Stimulated activated CD4-positive, alpha-beta T cell treated with anti-CD3 and anti-CD28 coated beads, Interleukin-15, amount 100 ng/mL, for 1 hour (primary cell): ENCODE data around the gene APOC3.

Experiments
- DNase-seq, 2 donors: peaks; one replicate each; pipeline ENCODE4 v3.0.0-alpha.2; 2020; ENCODE audit warnings: low read depth in 1 of 2, low spot score in 1 of 2

APOC3 gene

GRCh38 chr11:116869610-116870009 lies 39.9 kb downstream of the APOC3 start:
- no peak for DNase-seq

DNA sequence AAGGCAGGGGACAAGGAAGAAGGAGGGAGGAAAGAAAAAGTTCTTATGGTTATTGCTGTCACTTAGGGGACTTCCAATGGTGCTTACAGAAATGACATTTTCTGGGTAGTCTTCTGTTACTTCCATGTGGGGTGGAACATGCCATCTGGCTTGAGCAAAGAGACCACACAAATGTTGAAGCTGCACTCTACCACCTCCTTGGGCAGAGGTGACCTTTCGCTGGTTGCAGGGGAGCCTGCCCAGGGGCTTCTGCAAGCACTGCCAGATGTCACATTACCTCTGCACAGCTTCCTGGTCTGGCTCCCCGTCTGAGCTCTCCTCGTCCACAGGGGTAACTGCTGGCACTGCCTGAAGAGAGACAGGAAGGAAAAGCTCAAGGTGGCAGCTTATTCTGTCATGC lies 40.3 kb downstream of the APOC3 start:
- DNase-seq: no peak

DNA sequence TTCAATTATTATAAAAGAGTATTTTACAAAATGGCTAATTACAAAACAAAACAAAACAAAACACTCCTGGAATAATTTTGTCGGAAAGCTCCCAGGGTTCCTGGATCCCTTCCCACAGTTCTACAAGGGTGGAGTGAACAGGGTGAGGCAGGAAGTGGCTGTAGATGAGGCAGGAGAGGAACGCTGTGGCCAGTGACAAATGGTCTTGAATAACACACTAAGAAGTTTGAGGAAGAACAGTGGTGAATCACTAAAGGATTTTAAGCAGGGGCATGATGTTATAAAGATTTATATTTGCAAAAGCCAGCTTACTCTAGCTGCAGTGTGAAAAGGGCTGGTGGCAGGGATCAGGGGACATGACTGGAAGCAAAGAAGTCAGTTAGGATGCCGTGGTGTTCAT lies 41.5 kb downstream of the APOC3 start:
- no peak for DNase-seq

DNA sequence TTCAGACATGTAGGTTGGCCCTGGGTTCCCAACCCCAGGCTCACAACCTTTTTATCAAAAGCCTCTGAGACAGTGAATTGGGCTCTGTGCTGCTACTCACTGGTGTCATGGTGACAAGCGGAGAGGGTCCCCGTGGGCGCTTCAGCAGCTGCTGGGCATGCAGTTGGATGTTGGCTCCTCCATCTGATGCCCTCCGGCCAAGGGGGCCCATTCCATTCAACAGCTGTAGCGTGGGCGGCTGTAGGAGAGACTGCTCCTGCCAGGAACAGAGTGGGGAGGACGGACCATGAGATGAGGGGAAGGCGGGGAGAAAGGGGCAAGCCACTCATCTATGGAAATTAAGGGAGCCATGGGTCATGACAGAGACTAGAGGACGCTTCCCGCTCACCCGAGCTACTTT lies 43.7 kb downstream of the APOC3 start:
- DNase-seq: no peak

GRCh38 chr11:116874251-116874650 lies 44.5 kb downstream of the APOC3 start:
- no peak for DNase-seq

- no peak for DNase-seq
Measured at GRCh38 chr11:116875194-116875593, 45.5 kb downstream of the APOC3 start.

DNA sequence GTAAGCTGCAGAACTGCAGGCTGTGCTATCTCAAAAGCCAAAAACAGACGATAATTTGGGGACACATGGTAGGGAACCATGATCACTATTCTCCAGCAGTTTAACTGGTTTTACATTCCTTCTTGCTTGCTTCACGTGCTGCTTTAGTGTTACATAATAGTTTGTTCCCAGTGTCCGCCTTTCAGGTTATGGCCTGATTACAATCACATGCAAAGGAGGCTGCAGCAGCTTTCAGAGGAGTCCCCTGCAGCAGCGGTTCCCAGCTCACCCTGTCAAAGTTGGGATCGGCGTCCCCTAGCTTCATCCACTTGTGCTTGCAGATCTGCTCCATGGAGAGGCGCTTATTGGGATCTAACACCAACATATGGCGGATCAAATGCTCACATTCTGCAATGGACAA lies 46.9 kb downstream of the APOC3 start:
- DNase-seq: no peak

- DNase-seq: no peak
Measured at GRCh38 chr11:116879800-116880625, 50.3 kb downstream of the APOC3 start.

DNA sequence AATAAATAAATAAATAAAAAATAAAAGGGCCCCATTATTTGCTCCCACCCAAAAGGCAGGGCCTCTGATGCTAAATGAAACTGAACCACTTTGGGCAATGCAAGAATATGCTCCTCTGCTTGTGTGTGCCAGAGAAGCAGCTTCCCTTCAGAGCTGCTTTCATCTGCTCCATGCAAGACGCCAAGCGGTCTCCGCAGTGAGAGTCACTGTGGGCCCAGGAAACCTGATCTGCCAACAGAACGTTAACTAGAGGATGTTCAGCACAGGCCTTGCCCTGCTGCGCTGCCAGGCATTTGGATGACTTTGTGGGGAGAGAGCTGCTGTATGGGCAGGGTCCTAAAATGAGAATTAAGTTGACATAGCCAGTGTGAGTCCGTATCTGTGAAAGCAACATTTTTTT lies 51.4 kb downstream of the APOC3 start:
- no peak for DNase-seq

- DNase-seq: no peak
Measured at GRCh38 chr11:116882386-116882785, 52.7 kb downstream of the APOC3 start.
